HG03469 (cell line): Measurements from ENCODE around the gene SFSWAP.
"Not testable (repeated sequence)": the region's sequence is repeated elsewhere in the genome, so short reads cannot be mapped to it uniquely, and the experiment has no call there.

Experiments used
- ATAC-seq: cut with Tn5 transposase; IDR thresholded peaks from one replicate; pipeline ENCODE4 v1.9.1; 2021; ENCODE audit warnings: mild to moderate bottlenecking, moderate library complexity, moderate number of reproducible peaks; ENCODE audit not compliant: unreplicated experiment

Gene SFSWAP

DNA sequence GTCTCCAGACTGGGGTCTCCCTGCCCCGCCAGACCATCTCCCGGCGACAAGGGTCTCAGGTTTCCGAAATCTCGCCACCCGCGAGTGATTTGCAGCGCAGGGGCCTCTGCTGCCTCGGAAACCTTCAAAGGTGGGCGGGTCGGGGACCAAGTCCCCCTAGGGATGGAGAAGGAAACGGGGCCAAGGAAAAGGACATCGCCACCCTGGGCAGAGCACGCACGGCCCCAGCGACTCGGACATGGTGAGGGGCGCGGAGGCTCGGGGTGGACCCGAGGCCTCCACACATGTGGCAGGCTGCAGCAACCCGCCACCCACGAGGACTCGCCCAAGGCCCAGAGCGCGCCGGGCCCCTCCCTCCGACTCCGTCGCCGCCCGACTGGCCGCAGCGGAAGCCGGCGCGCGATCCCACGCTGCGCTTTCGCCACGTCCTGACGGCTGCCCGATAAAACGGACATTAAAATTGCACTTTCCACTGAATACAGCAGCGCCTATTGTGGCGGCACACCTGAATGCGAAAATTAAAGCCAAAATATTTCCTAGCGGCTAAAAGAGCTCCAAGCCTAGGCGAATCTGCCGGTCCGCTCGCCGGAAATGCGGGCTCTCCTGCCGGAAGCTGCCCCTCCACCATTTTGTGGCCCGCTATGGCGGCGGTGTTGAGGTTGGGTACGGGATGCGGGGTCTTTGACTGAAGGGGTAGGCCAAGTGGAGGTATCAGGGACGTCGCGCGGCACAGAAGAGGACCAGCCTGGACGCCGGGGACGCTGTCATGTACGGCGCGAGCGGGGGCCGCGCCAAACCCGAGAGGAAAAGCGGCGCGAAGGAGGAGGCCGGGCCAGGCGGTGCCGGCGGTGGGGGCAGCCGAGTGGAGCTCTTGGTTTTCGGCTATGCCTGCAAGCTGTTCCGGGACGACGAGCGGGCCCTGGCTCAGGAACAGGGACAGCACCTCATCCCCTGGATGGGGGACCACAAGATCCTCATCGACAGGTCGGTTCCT lies at the start of gene SFSWAP:
SFSWAP (plus strand) TSS at position 627 of the 994 bp plus-strand sequence; CDS start at position 767, 140 bp downstream.
- ATAC-seq = peak; percentile 63

DNA sequence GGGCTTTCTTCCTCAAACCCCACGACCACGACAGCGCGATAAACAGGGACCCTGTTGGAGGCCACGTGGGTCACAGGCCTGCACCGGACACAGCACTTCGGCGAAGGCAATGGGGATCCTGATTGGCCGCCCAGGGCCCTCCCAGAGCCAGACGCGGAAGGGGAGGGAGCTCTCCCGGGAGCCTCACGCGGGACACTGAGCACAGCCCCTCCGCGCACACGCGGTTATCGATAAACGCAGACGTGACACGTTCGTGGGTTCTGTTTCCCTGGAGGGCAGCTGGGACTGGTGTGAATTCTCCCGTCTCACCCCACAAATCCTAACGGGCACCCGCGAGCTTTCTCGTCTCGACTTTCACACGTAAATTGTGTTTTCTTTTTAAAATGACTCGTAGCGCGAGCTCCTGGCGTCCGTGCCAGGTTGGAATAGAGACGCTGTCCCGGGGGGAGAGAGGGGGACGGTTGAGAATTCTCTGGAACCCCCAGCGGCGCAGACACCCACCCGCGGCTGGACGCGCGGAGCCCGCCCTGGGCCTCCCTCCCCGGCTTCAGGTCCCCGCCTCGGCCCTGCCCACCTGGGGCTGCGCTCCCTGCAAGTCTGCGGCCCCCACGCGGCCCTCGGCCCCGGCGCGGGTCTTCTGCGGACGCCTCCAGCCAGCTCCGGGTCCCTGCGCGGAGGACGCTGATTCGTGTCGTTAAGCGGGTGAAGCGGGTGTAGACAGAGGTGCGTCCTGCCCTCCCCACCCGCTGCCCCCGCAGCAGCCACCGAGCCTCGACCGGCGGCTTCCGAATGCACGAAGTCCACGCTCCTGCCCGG lies 49.5 kb upstream of the SFSWAP start:
- ATAC-seq = not testable (repeated sequence)

DNA sequence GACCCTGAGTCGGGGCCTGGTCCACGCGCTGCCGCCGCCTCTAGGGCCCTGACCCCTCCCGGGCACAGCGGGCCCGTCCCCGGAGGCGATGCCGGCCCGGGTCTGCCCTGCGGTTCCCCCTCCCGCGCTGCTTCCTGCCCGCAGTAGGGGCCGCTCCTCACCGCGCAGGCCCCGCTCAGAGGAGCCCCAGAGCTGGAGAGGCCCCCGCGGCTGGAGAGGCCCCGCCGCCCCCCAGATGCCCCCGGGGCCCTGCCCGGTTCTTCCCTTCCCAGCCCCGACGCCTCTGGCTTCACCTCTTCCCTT lies 49.0 kb upstream of the SFSWAP start:
- ATAC-seq = not testable (repeated sequence)

DNA sequence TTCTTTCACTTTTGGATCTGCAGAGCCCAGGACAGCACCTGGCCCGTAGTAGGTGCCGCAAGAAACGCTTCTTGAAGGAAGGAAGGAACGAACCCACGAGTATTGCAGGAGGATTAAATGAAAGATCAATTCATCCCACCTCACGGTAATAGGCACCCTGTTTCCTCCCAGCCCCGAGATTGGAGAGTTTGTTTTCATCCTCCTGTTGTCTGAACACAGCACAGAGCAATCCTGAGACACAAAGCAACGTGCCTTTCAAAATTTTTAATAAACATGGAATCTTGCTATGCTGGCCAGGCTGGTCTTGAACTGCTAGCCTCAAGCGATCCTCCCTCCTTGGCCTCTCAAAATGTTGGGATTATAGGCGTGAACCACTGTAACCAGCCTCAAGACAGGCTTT lies 48.5 kb upstream of the SFSWAP start:
- ATAC-seq = not testable (repeated sequence)

DNA sequence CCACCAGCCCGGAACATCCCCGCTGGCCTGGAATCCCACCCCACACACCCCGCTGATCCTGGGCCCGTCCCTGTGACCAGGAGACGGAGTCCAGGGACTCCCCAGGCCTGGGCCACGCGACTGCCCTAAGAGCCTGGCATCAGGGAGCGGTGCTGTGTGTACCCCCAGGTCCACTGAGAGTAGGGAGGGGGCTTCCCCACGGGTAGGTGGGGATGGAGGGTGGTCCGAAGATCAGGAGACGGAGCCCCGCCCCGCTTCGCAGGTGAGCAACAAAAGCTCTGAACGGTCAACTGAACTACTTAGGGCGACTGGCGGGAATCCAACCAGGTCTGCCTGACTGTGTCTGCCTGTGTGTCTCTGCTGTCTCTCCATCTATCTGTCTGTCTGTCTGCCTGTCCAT lies 45.2 kb upstream of the SFSWAP start:
- not testable (repeated sequence) for ATAC-seq

DNA sequence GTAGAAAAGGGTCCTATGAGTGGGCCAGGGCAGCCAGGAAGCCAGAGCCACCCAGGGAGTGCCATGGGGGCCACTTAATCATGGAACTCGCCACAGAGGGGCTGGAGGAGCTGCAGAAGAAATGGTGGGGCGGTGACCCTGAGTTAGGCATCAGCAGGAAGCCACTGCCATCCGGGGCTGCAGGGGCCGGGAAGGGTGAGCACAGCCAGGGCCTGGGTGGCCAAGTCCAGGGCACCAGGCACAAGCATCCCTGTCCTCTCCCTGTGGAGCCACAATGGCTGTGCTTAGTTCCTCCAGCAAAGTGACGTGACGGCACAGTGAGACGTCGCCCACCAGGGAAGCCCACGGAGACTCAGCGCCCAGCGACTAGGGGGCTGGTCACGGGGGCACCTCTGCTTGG lies 44.4 kb upstream of the SFSWAP start:
- ATAC-seq = not testable (repeated sequence)

DNA sequence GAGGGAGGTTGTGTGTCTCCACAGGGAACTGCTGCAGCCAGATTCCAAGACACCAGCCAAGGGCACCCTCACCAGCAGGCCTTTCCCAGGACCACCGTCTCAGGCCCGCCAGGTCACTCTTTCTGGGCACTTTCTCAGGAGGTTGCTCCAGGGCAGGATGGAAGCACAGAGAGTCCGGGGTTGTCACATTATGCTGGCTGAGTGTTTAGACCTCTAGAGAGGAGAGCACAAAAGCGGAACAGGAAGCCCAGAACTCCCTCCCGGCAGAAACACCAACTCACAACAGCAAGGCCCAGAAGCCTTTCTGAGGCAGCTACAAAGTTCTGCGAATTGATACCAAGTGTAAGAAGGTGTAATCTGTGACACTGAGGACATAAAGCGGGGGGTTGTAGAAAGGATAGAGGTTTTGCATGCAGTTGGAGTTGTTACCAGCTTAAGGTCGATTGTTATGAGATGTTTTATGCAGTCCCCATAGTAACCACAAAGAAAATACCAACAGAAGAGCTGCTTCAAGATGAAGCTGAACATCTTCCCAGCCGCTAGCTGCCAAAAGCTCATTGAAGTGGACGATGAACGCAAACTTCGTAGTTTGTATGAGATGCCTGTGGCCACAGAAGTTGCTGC lies 43.8 kb upstream of the SFSWAP start:
- not testable (repeated sequence) for ATAC-seq

DNA sequence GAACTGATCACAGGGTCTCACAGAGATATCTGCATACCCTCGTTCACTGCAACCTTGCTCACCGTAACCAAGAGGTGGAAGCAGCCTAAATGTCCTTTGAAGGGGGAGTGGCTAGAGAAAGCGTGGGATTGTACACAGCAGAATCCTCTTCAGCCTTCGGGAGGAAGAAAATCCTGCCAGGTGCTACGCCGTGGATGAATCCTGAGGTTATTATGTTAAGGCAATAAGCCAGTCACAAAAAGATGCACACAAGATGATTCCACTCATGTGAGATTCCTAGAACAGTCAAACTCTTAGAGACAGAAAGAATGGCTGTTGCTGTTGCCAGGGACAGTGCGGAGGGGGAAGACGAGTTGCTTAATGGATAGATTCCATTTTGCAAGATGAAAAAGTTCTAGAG lies 39.6 kb upstream of the SFSWAP start:
- no peak for ATAC-seq

DNA sequence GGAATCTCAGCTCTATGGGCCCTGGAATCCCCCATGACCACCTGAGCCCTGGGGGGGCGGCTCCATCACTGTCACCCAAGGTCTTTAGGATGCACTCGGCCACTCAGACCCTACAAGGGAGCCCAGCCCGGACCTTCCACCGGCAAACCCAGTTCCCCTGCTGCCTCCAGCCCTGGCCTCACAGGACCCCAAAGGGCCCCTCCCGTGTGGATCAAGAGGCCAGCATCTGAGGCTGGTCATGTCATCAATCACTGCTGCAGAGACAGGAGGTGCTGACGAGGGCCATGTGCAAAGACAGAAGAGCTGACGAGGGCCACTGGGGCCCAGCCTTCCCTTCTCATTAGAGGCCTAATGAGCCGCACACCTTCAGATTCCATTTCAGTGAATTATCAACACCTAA lies 39.0 kb upstream of the SFSWAP start:
- ATAC-seq = no peak

DNA sequence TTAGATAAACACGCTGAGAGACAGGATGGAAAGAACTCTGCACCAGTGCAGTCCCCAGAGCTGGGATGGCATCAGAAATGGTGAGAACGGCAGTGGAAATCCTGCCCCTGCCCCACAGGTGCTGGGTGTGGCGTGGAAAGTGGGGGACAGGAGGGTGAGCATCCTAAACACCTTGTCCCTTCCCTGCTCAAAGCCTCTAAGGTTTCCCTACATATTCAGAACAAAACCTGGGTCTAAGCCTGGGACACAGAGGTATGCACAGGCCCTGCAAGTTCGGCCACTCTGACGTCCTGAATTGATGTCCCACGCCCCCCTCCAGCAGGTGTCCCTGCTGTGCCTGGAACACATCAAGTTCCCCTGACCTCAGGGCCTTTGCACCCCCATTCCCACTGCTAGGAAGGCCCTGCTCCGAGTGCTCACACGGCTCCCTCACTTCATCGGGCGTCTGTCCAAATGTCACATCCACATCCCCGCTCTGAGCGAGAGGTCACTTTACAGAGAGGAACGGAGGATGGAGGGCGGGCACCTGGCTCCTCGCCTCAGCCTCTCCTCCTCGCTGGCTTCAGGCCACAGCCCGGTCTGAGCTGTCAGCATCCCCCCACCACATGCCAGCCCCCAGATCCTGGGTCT lies 38.5 kb upstream of the SFSWAP start:
- no peak for ATAC-seq

DNA sequence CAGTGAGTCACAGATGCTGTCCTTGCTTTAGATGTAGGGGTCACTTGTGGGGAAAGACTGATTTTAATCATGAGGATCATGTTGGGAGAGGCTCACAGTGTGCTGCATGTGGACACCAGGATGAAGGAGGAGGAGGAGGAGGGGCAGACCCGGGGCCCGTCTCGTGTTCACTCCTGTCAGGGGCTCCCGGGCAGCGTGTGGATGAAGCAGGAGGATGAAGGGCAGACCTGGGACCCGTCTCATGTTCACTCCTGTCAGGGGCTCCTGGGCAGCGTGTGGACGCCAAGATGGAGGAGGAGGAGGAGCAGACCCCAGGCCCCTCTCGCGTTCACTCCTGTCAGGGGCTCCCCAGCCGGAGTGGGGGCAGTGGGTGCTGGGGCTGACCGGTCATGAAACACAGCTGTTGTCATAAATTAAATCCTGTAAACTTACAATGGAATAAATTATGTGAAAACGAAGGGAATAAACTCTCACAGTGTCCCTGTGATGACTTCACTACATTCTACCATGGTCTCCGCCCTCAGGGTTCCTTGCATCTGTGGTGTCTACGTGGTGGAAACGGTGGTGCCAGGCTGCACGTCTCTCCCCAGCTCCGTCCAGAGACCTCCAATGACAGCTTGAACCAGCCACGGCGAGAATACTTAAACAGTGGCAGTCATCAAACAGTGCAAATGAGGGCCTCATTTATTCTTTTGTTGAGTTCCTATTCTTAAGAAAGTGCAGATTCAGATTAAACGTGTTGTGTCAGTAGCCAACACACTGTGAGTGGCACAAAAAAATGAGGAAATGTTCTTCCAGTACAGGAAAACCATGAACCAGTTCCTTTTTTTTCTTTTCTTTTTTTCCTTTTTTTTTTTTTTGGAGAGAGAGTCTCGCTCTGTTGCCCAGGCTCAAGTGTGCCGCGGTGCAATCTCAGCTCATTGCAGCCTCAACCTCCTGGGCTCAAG lies 37.7 kb upstream of the SFSWAP start:
- ATAC-seq = no peak

DNA sequence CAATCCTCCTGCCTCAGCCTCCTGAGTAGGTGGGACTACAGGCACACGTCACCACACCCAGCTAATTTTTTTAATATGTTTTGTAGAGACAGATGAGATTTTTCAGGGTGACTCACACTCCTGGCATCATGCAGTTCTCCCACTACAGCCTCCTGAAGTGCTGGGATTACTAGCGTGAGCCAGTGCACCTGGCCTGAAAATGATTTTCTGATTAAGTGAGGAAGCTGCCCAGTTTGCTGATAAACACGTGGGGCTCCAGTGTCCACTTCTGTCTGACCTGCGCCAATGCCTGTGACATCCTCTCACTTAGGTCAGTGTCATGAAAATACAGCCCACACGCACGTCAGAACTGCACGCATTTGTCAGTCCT lies 37.0 kb upstream of the SFSWAP start:
- no peak for ATAC-seq

DNA sequence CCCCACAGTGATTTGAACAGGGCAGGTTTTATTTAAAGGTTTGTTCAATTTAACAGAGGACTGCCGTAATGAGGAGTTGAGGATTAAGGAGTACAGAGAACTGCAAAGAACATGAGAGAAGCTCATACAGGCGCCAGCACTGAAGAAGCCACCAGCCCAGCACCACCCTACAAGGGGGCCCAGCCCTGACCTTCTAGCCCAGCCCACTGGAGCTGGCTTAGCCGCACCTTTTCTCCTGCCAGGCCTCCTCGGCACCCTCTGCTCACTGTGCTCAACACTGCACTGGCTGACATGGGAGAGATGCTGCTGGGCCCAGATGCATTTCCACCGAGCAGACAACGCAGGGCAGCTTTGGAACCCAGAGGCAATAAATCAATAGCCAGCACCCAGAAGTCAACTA lies 36.5 kb upstream of the SFSWAP start:
- ATAC-seq = no peak

DNA sequence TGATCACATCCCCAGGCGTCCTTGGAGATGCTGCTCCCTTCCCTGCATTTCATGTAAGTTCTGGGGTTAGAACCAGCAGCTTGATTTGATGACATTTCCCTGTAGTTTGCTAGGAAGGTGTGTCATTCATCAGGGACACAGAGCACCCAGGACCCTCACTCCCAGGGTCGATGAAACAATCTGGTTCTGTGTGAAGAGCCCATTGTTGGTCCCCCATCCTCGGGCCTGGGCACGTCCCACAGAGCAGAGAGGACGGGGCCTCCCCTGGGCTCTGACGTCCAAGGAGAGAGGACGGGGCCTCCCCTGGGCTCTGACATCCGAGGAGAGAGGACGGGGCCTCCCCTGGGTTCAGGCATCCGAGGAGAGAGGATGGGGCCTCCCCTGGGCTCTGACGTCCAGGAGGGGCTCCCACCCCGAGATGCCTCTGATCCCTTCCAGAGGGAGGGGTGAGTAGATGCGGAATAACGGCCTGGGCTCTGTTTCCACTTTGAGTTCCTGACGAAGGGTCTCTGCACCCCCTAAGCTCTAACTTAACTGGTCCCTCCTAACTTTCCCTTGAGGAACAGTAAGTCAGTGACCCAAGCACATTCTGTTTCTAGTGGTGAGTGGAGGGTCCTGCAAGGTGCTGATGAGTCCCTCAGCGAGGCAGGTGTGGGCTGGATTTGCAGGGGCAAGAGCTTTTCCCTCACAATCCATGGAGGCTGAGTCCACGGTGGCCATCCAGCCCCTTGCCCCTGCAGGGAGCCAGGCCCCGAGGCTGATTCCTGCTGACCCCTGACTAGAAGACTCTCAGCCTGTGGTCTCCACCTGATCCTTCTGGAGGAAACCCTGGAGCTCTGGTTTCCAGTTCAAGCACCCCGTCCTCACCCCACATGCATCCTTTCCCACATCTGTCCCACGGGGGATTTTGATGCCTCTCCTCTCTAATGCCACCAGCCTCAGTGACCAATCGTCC lies 35.5 kb upstream of the SFSWAP start:
- no peak for ATAC-seq

DNA sequence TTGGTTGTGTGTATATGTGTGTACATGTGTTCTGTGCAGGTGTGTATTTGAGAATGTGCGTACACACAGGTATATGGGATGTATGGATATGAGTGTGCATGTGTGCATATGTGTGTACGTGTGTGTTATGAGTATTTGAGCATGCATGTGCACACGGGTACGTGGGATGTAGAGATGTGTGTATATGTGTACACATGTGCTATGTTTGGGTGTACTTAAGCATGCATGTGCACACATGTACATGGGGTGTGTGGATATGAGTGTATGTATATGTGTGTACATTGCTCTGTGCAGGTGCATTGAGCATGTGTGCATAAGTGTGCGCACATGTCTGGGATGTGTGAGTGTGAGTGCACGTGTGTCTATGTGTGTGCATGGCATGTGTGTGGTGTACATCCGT lies 34.3 kb upstream of the SFSWAP start:
- no peak for ATAC-seq

DNA sequence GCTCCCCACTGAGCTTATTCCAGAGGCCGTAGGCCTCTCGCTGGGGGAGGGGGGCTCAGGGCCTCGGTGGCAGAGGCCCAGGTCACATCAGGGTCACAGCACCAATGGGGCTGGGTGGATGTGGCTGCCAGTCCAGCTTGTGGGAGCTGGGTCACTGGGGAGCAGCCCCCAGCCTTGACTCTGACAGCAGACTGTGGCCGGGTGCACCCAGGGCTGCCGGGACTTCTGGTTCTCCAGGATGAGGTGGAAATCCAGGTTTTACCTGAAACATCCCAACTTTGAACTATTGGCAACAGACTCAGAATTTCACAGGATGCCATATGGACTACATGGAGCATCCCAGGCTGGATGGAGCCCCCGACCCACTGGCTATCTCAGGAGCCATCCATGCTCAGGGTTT lies 33.8 kb upstream of the SFSWAP start:
- ATAC-seq = not testable (repeated sequence)

DNA sequence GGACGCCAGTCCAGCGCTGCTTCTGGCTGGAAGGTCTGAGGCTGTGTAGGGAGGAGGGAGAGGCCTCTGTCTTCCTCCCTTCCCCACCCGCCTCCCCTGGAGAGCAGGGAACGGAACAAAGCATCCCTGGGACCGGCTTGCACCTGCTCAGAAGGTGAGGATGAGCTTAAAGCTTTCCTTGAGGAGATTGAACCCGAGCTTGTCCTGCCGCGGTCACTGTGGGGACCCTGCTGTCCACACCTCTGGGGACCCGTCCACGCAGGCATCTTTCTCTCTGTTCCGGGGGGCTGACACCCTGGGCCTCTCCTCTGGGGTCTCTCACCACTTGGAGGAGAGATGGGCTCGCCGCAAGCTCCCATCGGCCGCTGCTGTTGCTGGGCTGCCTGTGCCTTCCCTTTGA lies 33.2 kb upstream of the SFSWAP start:
- no peak for ATAC-seq

DNA sequence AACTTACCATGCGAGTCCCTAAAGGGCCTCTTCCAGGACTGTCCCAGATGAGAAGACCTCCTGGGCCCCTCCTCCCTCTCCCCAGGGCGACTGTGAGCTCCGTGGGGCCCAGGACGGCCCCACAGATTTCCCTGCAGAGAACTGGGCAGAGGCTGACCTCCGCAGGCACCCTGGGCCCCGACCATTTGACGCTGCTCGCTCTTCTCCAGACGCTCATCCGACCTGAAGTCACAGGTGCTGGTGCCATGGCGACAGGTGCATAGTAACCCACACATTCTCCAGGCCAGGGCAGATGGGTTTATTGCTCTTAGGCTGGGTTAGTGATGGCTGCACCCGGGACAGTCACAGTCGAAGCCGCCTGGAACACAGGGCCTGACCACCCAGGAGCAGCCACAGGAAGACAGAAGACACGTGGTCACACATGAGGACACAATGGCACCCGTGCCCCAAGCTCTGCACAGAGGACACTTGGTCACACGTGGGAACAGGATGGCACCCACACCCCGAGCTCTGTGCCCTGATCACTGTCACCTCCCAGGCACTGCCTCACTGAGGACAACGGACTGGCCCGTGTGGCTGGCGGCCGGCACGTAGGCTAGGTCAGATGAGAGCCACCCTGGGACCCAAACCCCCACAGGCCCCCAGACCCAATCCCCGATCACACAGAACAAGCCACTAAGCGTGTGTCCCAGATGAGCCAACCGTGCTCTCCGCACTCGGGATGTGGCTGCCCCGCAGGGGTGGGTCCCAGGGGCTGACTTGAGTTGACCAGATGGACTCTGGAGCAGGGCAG lies 32.3 kb upstream of the SFSWAP start:
- ATAC-seq = not testable (repeated sequence)
